Stimulated activated CD8-positive, alpha-beta memory T cell treated with anti-CD3 and anti-CD28 coated beads, Interleukin-12 subunit alpha, Interleukin-12 subunit beta, amount 100 ng/mL, for 4 hours (primary cell): ENCODE data around the gene MCU.
"Not testable (repeated sequence)": the region's sequence is repeated elsewhere in the genome, so short reads cannot be mapped to it uniquely, and the experiment has no call there.

Source experiments
- DNase-seq: peaks from one replicate; pipeline ENCODE4 v3.0.0-alpha.2; 2020; ENCODE audit warnings: low read depth

The MCU gene

DNA sequence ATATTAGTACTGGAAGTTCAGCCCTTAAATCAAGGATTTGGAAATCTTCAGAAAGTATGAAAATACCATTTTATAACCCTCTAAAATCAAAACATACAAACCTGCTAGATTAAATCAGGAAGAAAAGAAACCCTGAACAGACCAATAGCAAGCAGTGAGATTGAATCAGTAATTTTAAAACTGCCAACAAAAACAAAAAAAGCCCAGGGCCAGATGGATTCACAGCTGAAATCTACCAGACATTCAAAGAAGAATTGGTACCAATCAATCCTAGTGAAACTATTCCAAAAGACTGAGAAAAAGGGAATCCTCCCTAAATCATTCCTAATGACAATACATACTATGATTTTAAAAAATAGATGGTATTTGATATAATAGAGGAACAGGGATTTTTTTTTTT, 70.1 kb downstream of the MCU start:
- no peak for DNase-seq

DNA sequence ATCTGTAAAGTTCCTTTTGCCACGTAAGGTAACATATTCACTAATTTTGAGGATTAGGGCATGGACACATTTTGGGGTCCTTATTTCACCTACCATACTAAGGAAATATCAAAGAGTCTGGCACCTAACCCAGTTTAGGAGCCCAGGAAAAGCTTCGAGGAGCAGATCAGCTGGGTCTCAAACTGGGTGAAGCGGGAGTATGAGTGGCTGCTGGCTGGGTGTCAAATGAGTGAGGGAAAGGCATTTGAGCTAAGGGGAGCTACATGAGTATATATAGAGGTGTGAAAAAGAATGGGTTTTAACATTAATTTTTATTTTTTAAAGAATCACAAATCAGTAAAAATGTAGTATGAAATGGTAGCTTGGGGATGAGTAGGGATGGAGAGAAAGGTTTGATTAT, 71.3 kb downstream of the MCU start:
- DNase-seq, result no peak

DNA sequence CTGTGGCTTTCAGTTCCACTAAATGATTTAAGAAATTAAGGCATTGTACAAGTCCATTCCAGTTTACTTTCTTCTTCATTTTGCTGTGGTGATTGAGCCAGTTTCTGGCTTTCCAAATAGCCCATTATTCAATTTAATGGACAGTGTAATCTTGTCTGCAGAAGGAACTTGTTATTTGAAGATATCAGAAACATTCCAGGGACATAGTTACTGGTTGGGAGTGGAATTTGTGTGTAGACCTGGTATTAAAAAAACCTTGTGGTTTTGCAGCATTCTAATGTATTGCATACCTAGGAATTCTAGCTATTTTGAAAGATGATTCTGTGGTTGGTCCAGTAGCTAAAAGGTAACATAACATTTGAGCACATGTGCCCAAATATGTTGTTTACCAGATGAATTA, 72.2 kb downstream of the MCU start:
- DNase-seq, result no peak

DNA sequence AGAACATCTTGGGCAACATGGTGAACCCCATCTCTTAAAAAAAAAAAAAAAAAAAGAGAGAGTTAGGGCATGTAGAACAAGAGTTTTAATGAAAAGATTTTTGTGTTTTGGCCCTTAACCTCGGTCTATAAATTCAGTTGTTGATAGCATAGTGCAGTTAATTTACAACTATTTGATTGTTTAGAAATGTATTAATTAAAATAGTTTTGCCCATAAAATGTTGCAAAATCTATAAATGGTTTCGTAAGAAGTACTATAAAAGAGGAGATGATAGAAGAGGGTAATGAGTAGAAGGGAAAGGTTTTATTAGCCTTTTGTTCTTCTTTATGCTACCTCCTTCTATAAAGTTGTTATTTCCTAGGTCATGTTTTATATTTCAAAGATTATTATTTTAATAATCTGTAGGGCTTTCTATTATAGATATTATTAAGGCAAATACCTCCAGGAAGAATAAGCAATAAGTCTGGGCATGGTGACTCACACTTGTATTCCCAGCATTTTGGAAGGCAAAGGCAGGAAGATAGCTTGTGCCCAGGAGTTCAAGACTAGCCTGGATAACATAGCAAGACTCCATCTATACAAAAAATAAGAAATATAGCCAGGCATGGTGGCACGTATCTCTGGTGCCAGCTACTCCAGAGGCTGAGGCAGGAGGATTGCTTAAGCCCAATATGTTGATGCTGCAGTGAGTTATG, 73.3 kb downstream of the MCU start:
- DNase-seq, result no peak

DNA sequence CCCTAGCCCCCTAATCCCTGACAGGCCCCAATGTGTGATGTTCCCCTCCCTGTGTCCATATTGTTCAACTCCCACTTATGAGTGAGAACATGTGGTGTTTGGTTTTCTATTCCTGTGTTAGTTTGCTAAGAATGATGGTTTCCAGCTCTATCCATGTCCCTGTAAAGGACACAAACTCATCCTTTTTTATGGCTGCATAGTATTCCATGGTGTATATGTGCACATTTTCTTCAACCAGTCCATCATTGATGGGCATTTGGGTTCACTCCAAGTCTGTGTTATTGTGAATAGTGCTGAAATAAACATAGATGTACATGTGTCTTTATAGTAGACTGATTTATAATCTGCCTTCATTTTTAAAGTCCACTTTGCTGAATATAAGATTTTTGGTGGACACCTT, 79.3 kb downstream of the MCU start:
- not testable (repeated sequence) for DNase-seq

DNA sequence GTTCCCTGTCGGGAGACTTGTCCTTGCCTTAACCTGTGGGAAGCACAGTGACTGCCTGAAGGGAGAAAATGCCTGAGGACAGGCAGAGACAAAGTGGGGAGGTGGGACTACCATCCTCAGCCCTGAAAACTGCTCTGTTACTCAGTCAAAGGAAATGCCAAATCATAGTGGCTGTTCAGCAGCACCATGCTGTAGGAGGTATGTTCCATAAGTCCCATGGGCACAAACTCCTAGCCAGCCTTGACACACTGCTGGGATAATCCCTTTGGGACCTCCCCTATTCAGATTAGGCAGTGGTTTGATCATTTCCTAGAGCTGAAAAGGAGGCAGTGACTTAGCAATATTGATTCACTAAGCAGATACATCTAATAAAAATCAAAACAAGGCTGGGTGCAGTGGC, 80.1 kb downstream of the MCU start:
- DNase-seq, result no peak

DNA sequence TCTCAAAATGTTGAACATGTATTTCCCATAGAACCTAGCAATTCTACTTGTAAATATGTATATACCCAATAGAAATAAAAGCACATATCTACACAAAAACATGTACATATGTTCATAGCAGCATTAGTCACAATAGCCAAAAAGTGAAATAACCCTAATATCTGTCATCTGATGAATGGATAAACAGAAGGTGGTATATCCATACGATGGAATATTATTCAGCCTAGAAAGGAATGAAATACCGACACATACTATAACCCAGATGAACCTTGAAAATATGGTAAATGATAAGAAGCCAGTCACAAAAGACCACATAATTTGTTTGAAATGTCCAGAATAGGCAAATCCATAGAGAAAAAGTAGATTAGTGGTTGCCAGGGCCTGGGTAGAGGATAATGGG, 87.9 kb downstream of the MCU start:
- no peak for DNase-seq

DNA sequence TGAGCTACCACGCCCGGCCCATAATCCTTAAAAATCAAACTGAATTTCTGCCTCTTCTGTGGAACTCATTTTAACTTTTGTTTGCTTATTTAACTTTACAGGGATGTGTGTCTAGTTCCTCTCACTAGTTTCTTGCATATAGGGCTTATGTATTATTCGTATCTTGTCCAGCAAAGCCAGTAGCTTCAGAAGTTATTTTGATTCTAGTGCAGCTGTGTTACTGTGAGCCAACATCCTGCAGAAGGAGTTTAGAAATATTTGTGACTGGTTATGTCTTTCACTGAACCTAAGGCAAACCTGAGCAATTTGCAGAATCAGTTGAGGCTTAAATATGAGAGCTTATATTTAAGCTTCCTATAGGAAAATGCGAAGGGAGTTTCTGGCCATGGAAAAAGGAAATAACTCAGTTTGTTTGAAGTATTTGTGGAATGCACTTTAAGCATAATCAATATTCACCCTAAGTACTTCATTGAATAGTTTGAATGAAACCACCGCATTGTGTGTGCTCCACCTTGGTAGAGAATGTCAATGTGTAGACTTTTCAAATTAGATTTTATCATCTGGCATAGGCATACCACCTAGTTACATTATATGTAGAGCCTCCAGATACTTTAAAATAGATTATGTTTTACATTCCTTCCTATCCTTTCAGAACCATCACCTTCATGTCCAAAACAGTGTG, 90.8 kb downstream of the MCU start:
- DNase-seq, result no peak

DNA sequence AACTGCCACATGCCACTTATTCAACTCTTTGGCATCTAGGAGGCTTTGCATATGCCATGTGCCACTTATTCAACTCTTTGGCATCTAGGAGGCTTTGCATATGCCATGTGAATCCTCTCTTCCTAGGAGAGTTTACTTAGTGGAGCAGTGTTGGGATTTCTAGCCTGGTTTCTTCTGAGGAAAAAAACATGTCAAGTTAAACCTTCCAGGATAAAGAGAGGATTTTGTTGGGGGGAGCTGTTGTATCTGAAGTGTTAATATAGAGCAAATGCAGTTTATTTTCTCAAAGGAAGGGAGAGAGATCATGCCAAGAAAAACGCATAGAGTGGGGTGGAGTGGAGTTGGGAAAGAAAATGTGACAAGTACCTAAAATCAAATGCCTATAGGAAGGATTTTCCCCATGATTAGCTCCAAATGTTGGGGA, 91.5 kb downstream of the MCU start:
- no peak for DNase-seq

DNA sequence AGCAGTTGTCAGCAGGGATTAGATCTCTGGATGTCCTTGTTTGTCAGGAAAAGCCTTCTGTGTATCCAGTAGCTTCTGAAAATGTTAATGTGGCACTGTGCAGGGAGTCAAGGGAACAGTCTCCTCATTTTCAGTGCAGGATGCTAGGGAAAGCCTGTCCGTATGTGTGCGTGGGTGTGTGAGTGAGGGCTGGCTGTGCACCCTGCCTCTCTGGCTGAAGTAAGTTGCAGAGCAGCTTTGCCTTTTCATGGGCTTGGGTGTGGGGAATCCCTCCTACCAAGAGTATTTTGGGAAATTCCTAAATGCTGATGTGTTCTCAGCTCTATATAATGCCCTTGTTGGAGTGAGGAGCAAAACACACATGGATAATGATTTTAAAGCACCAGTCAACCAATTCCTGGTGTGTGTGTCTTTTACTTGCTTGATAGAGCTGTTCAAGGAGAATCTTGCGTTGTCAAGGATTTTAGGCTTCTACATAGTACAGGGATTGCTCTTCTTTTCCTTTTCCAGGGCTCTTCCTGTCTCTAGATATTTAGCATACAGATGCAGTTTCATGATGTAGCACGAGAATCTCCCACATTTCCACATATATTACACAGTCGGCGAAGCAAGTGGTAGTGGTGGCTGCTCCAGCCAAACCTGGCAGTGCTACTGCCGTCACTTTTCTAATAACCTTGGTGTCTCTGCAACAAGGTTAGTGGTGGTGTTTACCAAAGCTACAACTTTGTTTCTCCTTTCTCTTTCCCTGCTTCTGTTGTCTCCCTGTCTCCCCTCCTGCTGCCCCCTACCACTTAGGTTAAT, 92.8 kb downstream of the MCU start:
- DNase-seq, result no peak

DNA sequence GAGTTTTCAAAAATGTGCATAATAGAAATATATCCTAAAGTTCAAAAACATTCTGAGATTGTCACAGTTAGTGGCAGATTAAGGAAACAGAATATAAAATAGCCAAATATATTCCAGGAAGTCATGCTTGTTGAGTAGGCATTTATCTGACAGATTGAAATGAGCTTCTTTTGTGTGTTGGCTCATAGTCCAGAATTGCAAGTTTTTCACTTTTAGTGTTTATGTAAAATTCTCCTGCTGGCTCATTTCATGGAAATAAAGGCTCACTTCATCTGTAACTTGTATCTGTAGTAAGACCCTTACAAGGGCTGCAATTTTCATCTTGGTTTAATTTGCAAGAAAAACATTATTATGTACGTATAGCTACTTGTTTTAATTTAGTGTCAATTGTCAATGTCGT, 93.5 kb downstream of the MCU start:
- DNase-seq, result no peak

DNA sequence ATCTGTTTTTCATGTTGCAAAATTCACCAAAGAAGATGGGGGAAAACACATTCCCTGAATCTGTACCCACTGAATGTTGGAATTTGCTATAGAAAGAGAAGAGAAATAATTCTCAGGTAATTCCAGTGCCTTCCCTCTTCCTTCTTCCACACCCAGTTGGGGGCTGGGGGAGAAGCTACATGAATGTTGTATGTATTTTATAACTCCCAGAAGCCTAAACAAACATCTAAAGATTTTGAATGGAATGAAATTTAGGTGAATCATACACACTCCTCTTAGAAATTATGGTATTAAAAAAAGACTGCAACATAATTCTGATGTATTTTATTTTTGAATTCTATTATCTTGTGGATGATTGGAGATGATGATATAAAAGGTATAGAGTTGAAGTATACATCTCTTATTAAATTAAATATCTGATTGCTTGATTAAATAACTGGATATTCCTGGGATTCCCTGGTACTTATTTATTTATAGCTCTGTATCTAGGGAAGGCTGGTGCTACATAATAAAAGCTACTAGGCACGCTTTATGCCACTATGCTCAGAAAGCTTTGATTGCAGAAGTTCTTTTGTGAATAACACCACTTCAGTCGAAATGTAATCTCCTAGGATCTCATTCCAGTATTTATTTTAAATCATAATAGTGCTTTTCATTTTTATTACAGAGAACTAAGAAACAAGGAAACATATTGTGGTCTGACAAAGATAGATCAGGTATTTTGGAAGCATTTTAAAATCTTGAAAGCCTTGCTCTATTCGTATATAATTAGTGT, 98.5 kb downstream of the MCU start:
- DNase-seq, result no peak

DNA sequence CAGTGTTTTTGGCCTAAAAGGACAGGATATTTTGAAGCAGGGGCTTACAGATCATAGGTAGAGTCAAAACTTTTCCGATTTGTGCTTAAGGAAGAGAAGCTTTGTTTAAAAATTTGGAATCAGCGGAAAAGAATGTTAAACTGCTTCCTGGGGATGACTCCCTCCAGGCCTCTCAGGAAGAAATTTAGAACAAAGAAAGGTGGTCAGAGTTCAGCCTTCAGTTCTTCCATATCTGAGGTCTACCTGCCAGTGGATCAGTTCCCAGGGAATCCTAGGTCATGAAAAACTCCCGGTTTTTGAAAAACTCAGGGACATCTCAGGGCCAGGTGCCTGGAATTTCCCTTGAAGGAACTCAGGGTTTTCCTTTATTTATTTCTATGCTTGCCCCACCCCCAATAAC, 100.3 kb downstream of the MCU start:
- DNase-seq, result no peak

DNA sequence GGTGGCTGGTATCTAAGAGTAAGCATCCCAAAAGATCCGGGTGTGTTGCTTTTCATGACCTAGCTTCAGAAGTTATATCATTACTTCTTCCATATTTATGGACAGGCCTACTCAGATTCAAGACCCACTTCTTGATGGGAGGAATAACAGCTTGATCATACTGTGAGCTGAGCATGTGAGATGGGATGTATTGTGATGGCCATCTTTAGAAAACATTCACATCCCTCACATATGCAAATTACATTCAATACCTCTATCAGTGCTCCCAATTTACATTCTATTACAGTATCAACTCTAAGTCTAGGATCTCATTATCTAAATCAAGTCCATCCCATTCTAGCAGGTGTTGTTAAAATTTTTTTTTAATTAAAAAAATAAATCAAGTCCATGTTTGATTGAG, 101.8 kb downstream of the MCU start:
- no peak for DNase-seq

DNA sequence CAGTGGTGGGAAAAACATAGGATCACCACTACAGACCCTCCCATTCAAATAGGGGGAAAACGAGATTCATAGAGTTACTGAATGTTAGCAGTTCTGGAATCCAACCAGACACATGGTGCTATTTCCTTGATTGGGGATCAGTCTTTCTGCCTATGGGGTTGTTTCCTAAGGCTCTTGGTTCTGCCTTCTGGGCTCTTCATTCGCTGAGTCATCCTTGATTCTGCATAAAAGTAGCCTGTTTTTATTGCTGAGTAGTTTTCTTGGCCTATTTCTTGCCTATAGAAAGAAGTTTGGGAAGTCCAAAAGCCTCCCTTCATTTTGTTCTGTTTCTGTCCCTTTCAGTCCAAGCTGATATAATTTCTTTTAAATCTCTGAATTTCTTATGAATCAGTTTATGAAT, 102.3 kb downstream of the MCU start:
- DNase-seq, result no peak

DNA sequence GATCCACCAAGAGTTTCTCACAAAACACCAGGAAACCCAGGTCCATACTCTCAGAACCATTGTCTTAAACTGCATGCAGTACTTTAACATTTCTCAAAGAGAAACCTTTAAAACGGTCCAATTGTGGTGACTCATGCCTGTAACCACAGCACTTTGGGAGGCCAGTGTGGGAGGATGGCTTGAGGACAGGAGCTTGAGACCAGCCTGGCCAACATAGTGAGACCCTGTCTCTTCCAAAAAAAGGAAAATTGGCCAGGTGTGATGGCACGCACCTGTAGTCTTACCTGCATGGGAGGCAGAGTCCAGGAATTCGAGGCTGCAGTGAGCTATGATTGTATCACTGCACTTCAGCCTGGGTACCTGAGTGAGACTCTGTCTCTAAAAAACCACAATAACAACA, 104.1 kb downstream of the MCU start:
- DNase-seq, result no peak

DNA sequence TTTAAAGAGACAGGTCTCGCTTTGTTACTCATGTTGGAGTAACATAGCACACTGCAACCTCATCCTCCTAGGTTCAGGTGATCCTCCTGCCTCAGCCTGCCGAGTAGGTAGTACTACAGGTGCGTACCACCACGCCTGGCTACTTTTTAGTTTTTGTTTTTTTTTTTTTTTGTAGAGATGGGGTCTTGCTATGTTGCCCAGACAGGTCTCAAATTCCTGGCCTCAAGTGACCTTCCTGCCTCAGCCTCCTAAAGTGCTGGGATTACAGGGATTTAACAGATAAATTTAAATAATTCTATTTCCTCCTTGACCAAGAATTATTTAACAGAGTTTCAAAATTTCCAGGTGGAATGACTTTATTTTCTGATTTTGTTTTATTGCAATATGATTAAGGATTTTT, 104.6 kb downstream of the MCU start:
- no peak for DNase-seq

DNA sequence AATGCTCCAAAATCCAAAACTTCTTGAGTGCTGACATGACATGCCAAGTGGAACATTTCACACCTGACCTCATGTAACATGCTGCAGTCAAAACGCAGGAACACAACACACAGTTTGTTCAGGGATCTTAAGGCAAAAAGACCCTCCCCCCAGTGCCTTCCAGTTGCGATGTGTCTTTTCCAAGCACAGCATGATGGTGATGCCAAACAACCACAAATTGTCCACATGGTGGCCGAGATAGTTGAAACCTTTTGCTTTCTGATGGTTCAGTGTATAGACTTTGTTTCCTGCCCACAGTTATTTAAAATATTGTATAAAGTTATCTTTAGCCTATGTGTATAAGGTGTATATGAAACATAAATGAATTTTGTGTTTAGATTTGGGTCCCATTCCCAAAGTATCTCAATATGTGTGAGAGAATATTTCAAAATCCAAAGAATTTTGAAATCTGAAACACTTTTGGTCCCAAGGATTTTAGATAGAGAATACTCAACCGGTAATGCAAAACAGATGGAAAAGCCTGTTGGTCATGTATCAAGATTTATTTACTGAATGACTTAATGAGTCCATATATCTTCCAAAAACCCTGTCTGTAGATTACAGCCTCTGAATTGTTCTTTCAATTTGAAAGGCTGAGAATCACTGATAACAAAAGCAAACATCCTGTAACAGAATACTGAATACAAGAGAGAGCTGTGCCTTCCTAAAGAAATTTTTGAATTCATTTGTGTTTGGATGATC, 108.2 kb downstream of the MCU start:
- no peak for DNase-seq

DNA sequence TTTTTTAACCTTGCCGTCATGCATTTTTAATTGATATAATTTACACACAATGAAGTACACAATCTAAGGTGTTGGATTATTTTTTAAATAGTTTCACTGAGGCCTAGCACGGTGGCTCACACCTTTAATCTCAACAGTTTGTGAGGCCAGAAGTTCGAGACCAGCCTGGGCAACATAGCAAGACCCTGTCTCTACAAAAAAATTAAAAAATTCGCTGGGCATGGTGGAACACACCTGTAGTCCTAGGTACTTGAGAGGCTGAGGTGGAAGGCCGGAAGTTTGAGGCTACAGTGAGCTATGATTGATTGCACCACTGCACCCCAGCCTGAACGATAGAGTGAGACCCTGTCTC, 108.8 kb downstream of the MCU start:
- no peak for DNase-seq

DNA sequence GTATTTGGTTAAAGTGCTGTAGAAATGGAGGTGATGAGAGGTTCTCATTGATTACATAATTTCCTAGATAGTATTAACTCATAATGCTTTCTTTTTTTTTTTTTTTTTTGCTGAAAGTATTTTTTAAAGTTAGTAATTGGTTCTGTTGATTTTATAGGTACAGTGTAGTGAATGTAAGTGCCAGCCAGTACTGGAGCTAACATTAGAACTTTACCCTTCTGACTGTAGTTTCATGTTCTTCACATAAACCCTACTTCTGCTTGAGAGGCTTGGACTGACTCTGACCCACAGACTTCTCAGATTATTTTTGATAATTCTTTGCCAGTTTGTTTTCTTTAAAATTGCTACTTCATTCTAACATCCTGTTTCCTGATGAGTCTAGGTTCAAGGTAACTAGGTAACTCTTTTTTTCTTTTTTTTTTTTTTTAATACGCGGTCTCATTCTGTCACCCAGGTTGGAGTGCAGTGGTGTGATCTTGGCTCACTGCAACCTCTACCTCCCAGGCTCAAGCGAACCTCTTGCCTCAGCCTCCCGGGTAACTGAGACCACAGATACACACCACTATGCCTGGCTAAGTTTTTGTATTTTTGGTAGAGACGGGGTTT, 109.4 kb downstream of the MCU start:
- DNase-seq, result no peak

DNA sequence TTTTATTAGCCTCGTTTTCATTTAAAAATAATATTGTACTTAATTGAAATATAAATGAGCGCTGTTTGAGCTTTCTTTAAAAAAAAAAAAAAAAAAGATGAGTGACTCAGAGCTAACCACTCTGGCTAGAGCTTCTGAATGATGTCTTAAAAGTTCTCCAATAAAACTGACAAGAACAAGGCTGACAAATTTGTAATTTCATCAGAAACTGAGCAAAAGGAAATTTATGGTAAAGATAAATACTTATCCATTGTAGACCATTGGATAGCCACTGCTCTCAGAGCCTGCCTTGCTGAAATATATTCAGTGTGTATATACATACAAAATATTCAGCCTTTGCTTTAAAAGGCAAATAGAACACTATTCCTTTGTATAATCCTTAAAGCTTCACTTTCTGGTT, 110.4 kb downstream of the MCU start:
- DNase-seq, result no peak
